GM23248 (cell line): ENCODE data around the gene KDM4B.

Experiments
- EZH2 ChIP-seq: fragments of 200-600 bp; sonication (generic); IDR thresholded peaks from 2 replicates; pipeline ENCODE4 v1.6.1; 2018; ENCODE audit warnings: antibody characterized with exemption, mild to moderate bottlenecking; ENCODE audit not compliant: insufficient read depth, poor library complexity, severe bottlenecking
- EZH2phosphoT487 ChIP-seq: fragments of 200-600 bp; sonication (generic); IDR thresholded peaks from 2 replicates; pipeline ENCODE4 v1.6.1; 2018; ENCODE audit warnings: antibody characterized with exemption, moderate library complexity, mild to moderate bottlenecking, low read depth; ENCODE audit not compliant: insufficient read depth

DNA sequence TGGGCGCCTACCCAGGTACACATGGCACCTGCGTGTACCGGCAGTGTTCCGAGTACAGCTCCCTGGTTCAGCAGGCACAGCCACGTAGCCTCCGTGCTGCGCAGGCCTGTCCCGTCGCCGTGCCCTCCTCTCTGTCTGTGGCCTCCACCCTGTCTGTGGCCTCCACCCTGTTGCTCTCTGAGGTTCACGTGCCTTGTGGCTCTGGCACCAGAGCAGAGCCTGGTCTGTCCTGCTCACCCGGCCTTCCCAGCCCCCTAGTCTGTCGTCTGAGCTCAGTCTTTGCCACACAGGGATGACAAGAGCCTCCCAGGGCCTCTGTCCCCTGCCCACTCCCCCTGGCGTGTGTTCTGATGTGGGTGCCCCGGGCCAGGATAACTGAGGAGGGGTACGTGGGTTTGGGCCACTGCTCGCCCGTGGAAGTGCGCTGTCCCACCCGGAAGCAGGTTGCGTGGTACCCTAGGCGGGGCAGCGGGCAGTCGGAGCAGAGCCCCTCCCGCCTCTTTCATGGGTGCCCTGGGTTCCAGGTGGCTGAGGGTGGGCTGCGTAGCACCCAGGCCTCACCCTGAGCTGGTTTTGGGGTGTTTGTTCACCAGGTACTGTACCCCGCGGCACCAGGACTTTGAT lies 71.7 kb downstream of the KDM4B start:
- TF ChIP-seq EZH2phosphoT487 = no peak
- TF ChIP-seq EZH2 = no peak
